AG10803 (cell line): Measurements from ENCODE around the gene EYA4.

Source experiments
- DNase-seq: peaks from one replicate; pipeline ENCODE4 v3.0.0; 2010; ENCODE audit warnings: low read depth
- H3K4me3 ChIP-seq: 2 replicates; pipeline ENCODE4 v1.5.1; 2011; ENCODE audit warnings: mild to moderate bottlenecking, low read length, control low read depth
- CTCF ChIP-seq: conservative IDR thresholded peaks from 2 replicates; pipeline ENCODE4 v1.5.1; 2011; ENCODE audit warnings: mild to moderate bottlenecking, low read length, control low read depth, inconsistent platforms

The EYA4 gene

GRCh38 chr6:133242637-133243585 lies 1.8 kb downstream of the EYA4 start:
- DNase-seq: no peak
- peak overlapping the region; percentile 21 for H3K4me3 ChIP-seq
- TF ChIP-seq CTCF: no peak

- TF ChIP-seq CTCF: no peak
- no peak overlapping the region for H3K4me3 ChIP-seq
These were observed 2.7 kb downstream of the EYA4 start for GRCh38 chr6:133243723-133244305.

GRCh38 chr6:133244519-133244918 lies 3.4 kb downstream of the EYA4 start:
- no peak for TF ChIP-seq CTCF
- no peak overlapping the region for H3K4me3 ChIP-seq
- DNase-seq: no peak

More at GRCh38 chr6:133243723-133244305, 2.7 kb downstream of the EYA4 start:
- DNase-seq: no peak

- H3K4me3 ChIP-seq: no peak overlapping the region
- no peak for DNase-seq
These were observed 3.9 kb downstream of the EYA4 start for GRCh38 chr6:133245007-133245406.

GRCh38 chr6:133245422-133245903 lies 4.3 kb downstream of the EYA4 start:
- no peak overlapping the region for H3K4me3 ChIP-seq
- DNase-seq: no peak
- TF ChIP-seq CTCF: no peak

More at GRCh38 chr6:133245007-133245406, 3.9 kb downstream of the EYA4 start:
- no peak for TF ChIP-seq CTCF

GRCh38 chr6:133247581-133247980 lies 6.4 kb downstream of the EYA4 start:
- no peak for DNase-seq
- no peak for TF ChIP-seq CTCF
- H3K4me3 ChIP-seq: no peak overlapping the region
